SK-N-SH (cell line): ENCODE results near the gene ANKS1B.

Experiments used
- CTCF ChIP-seq: fragments of 200-600 bp; sonication (generic); IDR thresholded peaks from 2 replicates; pipeline ENCODE4 v1.6.1; 2017; ENCODE audit warnings: antibody characterized with exemption, mild to moderate bottlenecking, moderate library complexity
- EP300 ChIP-seq, 2 experiments: IDR thresholded peaks; 2 replicates each; pipeline versions ENCODE4 v1.4.0 to v1.6.1; 2012; ENCODE audit warnings: borderline replicate concordance in 1 of 2, low read depth in 1 of 2, low read length in 1 of 2
- EZH2phosphoT487 ChIP-seq: fragments of 200-600 bp; sonication (generic); IDR thresholded peaks from 2 replicates; pipeline ENCODE4 v1.6.1; 2017; ENCODE audit warnings: low read depth, mixed run types, mild to moderate bottlenecking, antibody characterized with exemption, moderate library complexity, borderline replicate concordance
- JUND ChIP-seq: IDR thresholded peaks from 2 replicates; pipeline ENCODE4 v1.4.0; 2012

- TF ChIP-seq EP300 (IDR thresholded peaks at IDR 0.05; ENCODE audit: borderline replicate concordance in 1 of 2, low read depth in 1 of 2, low read length in 1 of 2) (no peak), JUND (no peak), CTCF (no peak), EZH2phosphoT487 (no peak)
Measured at GRCh38 chr12:99833397-99833796, 151.3 kb downstream of the ANKS1B start.
